ENCODE results near the gene SLC2A4RG.
"Not testable (repeated sequence)": the region's sequence is repeated elsewhere in the genome, so short reads cannot be mapped to it uniquely, and the experiment has no call there.

SLC2A4RG gene

GRCh38 chr20:63755933-63756647 is 16.5 kb downstream of the SLC2A4RG start:
- no peak for DNase-seq

DNA sequence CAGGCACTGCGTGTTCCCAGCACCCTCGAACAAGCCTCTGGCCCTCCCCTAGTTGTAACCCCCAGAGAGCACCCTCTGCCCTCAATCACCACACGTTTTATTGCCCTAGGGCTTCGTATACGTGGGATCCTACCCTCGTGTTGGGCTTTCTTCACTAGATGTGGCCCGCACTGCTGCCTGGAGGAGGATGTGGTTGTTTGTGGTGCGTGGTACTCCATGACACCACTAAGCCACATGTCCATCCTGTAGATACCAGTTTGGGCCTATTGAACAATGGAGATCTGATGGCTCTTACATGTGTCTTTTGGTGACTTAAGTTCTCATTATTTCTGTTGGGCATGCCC is 17.0 kb downstream of the SLC2A4RG start:
- no peak for DNase-seq

DNA sequence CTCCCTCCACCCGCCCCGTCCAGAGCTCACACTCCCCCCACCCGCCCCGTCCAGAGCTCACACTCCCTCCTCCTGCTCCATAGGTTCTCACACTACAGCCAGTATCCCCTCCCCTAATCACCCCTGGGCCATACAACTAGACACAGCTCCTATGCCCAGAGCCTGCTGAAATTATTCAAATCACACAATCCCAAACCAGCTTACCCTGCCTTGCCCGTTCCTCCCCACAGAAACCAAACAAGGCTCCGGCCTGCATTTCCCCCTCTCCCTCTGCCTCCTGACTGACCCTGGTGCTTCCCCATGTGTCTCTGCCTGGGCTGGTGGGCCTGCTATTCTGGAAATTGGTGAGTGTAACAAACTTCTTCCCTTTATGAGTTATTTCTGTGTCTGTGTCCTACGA is 18.6 kb downstream of the SLC2A4RG start:
- no peak for DNase-seq

GRCh38 chr20:63759377-63759901 is 19.9 kb downstream of the SLC2A4RG start:
- no peak for DNase-seq

DNA sequence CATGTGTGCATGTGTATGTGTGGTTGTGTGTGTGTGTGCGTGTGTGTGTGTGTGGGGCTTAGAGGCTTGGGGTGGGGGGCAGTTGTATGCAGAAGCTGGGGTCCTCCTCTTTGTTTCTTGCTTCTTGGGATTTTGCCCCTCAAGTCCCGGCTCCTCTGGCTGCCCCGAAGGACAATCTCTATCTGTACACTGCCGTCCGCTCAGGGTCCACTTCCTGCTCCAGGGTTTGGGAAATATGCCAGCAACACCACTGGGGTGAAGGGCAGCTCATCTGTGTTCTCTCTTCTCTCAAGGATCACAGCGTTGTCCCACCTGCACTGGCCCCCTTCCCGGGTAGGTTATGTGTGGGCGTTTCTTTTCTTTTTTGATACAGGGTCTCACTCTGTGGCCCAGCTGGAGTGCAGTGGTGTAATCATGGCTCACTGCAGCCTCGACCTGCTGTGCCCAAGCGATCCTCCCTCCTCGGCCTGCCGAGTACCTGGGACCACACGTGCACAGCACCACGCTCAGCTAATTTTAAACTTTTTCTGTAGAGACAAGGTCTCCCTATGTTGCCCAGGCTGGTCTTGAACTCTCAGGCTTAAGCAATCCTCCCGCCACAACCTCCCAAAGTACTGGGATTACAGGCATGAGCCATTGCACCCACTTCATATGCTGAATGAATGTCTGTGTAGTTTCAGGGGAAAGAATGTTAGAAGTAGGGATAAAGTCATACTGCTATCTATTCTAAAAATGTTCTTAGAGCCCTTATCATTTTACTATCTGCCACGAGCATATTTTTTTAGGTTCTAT is 25.7 kb downstream of the SLC2A4RG start:
- DNase-seq: no peak

- DNase-seq: no peak
Observed at GRCh38 chr20:63765902-63766301, 26.3 kb downstream of the SLC2A4RG start.

DNA sequence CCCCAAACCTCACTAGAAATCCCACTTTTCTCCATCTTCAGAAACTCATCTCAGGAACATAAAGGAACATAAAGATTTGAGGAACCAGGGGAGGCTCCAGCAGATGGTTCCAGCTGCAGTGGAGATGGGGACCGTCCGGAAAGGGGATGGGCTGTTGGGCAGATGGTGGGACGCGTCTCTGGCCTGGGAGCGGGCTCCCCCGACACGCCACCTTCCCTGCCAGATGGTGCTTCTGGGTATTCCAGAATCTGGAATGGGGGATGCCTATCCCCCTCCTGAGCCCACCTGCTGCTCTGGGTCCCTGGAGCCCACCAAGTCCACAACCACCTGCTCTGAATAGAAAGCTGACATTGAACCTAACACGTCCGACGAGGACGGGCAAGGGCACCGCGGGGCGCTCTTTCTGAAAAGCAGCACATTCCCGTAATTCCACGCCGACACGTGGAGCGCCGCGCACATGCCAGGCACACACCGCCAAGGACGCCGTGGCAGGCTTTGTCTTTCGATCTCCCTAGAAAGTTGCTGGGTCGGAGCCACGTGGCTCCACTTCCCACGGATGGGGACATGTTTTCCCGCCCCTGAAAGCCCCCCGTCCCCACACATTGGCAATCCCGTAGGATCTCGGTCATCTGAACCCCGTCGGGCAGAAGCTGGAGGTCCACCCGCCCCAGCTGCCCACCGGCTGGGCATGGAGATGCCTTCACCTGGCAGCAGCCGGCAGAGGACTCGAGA is 27.3 kb downstream of the SLC2A4RG start:
- peak; percentile 91 for DNase-seq

GRCh38 chr20:63767456-63767855 is 27.9 kb downstream of the SLC2A4RG start:
- no peak for DNase-seq

DNA sequence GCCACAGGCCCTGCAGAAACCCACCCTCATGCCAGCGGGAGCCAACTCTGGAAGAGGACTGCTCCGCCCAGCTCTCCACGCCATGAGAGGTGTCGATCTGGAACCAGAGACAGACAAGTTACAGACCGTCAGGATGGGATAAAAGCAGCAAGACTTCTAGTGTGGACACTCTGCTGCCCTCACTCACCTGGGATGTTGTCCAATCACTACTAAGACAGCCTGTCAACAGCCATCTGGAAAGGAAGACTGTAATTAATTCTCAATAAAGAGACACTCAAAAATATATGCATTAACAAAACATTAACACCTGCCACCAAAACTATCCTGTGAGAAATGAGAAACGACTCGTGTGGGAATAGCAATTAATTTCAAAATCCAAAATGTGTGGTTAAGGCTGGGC is 28.3 kb downstream of the SLC2A4RG start:
- no peak for DNase-seq

DNA sequence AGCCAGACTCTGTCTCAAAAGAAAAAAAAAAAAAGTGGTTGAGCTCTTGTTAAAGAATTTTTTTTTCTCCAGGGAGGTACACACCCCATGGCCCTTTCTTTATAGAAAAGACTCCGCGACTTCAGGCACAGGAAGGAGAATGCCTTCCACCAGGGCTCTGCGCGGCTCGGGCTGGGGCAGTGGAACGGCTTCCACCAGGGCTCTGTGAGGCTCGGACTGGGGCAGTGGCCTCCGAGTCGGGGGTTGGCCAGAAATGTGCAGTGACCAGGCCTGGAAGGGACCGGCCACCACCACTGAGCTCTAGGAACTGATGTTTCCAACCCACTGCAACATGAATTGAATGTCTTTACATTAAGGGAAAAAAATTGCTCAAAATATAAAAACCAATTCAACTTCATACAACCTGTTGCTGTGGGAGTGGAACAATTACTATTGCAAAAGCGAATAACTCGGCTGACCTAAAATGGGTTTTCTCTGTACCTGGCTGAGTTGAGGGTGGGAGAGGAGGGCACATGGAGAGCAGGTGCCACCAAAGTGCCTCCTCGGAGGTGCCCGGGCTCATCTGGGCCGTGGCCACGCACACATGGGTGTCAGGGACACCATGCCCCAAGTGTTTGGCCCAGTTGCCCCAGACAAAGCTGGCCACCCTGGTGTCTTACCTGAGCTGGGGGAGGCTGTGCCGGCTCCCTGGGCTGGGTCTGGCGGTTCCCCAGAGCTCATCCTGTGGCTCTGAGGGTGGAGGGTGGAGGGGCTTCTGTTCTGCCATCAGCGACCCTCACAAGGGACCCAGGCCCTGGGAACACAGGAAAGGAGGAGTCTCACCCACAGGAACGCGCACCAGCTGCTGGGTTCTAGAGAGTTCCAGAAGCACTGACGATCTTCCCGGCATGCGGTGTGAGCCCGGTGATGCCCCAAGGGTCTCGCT is 29.3 kb downstream of the SLC2A4RG start:
- DNase-seq: no peak

DNA sequence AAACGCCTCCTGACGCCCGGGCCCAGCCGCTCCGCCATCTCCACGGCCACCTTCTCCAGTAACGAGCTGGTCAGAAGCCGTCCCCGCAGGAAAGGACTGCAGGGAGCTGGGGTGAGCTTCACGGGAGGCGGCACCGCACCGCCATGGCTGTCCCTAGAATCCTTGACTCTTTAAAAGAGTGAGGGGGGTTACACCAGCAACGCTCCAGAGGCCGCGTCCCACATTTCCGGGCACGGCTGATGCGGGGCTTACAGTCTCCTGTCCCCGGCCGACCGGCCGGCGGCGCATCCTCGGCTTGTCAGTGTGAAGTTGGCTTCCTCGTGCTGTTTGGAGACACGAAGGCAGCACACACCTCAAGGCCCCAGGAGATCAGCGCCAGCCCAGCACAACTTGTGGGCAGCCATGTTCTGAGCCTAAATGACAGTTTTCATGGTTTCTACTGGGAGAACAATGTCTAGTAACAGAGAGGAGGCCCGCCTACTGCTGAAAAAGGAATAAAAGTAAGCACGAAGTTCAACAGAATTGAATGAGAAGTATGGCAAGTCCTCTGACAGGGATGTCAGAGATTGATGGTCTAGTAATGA is 30.4 kb downstream of the SLC2A4RG start:
- DNase-seq: no peak

DNA sequence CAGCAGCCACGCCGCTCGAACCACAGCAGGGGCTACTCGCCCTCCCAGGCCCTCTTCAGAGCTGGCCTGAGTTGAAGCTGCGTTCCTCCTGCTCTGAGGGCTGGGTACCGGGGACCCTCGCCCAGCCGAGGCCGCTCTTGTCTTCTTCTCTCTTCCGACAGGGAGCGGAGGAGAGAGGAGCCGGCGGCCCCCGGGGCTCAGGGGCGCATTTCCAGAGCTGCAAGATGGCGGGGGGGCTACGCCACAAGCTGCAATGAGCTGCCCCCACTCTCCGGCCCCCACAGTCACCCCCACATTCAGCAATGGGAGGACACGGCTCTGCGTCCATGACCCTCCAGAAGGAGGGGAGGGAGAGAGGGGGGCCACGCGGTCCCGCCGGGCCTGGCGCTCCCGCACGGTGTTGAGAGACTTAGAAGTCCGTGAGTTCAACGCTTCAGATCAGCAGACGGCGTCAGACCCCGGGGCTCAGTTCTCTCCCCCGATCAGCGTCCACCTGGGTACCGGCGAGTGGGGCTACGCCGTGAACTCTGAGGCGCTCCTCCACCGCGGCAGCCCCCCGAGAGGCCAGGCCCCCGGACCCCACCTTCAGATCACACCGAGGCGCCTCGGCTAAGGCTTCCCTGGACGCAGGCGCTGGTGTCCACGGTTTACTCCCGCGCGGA is 31.6 kb downstream of the SLC2A4RG start:
- no peak for DNase-seq

- no peak for DNase-seq
Observed at GRCh38 chr20:63772781-63773518, 33.4 kb downstream of the SLC2A4RG start.

DNA sequence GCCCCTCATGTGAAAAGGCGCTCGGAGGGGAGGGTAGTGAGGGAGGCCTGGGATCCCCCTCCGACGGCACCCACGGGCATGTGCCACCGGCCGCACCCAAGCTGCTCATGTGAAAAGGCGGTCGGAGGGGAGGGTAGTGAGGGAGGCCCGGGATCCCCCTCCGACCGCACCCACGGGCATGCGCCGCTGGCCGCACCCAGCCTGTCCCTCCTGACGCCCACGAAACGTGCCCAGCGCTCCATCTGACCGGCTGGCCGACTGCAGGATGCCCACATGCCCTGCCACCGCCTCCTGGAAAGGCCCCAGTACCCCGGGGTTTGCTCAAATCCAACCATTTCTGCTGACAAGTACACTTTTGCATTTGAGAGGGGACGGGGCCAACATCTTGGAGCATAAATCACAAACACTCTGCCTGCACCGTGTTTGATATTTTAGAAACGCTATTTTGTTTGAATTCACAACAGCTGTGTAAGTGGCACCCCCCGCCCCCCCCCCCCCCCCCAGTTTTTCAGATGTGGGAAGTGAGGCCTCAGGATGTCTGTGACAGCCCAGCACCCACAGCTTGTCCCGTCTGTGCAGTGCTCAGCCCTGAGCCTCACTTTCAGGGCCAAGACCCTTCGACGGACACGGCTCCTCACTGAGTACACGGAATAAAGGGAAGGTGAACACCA is 34.1 kb downstream of the SLC2A4RG start:
- DNase-seq: no peak

DNA sequence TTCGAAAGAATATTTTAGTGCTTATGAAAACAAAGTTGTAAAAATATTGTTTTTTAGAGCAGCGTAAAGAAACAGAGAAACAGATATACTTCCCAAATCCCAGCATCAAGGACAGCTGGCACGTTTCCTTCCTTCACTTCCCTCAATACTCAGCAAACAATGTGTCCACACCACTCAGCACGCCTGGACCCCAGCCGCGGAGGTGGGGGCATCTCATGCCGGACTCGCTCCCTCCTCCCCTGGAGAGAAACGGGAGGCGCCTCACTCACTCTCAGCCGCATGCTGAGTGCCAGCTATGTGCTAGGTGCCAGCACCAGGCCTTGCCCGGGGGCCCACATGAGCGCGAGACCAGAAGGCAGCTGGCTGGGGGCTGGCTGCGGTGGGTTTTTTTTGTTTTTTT is 34.7 kb downstream of the SLC2A4RG start:
- peak; percentile 68 for DNase-seq

DNA sequence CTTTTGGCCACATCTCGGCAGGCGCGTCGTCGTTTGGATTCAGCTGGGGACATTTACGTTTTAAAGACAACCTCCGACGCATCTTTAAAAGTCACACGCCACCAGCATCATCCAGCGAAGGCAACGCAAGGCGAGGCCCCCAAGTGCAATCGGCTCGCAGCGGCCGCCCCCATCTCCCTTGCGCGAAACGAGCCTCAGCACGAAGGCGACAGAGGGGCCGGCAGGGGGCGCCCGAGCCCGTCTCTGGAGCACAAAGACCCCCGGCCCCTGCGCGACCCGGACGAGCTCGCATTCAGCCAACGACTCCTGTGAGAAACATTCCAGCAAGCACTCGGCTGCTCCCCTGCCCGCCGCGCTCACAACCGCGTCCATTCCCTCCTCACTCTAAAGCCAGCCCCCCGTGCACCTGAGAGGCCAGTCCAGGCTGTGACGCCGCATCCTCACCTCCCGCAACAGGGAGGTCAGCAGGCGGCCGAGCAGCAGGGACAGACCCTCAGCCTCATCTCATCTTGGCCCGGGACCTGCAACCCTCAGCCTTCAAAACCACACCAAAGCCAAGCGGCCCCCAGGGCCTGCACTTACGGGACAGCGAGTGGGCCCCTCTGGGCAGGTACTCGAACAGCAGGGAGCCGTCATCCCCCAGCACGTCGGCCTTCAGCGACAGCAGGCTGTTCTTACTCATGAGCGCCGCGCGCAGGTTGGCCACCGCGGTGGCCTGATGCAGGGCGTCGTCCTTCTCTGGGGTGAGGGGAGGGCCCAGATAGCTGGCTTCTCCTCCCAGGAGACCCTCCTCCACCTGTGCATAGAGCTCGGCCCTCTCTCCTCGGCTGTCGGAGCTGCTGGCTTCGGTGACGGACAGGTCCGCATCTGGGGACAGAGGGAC is 35.8 kb downstream of the SLC2A4RG start:
- DNase-seq: no peak

- DNase-seq: not testable (repeated sequence)
Observed at GRCh38 chr20:63776875-63777274, 37.3 kb downstream of the SLC2A4RG start.

GRCh38 chr20:63777614-63778013 is 38.0 kb downstream of the SLC2A4RG start:
- DNase-seq: no peak
